Gastroesophageal sphincter (tissue), 3 donors: Measurements from ENCODE around the gene KCNQ1OT1.

Experiments used
- CTCF ChIP-seq, 4 experiments: fragments of 200-600 bp in 2 of 4; fragments of 450-650 bp in 2 of 4; sonication (generic) in 1 of 4; IDR thresholded peaks; one replicate each; pipeline ENCODE4 v1.5.1; 2017 to 2019; ENCODE audit warnings: antibody characterized with exemption in 4 of 4, mild to moderate bottlenecking in 2 of 4, moderate library complexity in 2 of 4
- POLR2A ChIP-seq, 2 donors: fragments of 450-650 bp; IDR thresholded peaks; one replicate each; pipeline ENCODE4 v1.6.1; 2017; ENCODE audit warnings: antibody characterized with exemption in 2 of 2, mild to moderate bottlenecking in 2 of 2, moderate library complexity in 1 of 2

- no peak for TF ChIP-seq CTCF (IDR thresholded peaks at IDR 0.05)
- no peak for TF ChIP-seq POLR2A (IDR thresholded peaks at IDR 0.05)
Observed at GRCh38 chr11:2722955-2723354, 23.2 kb upstream of the KCNQ1OT1 start.
